ENCODE results near the gene MRPL36. TPM values are rescaled to one million over a fixed set of nuclear protein-coding genes. Genes with fewer than 3 reads are reported as not detected.
"Not testable (repeated sequence)": the region's sequence is repeated elsewhere in the genome, so short reads cannot be mapped to it uniquely, and the experiment has no call there.

Gene MRPL36
- total RNA-seq, 1 experiment from 2014 or later, result 145 TPM

- Histone ChIP-seq H3K4me2 (peak overlapping the region; percentile 89), H2AFZ (peak overlapping the region; percentile 90), H3K36me3 (ENCODE audit: low read depth) (peaks cover 44% of the 10 kb centered on the region), H3K9me3 (ENCODE audit: insufficient read depth, low read depth) (no peaks in the 10 kb centered on the region), H4K20me1 (ENCODE audit: insufficient read depth) (peaks cover 25% of the 10 kb centered on the region), H3K27me3 (ENCODE audit: insufficient read depth, low read depth) (no peaks in the 10 kb centered on the region), H3K79me2 (ENCODE audit: low read depth) (peaks cover 80% of the 10 kb centered on the region), H3F3A (ENCODE audit: insufficient read depth, low read depth) (peaks cover 13% of the 10 kb centered on the region), H3K27ac (peak overlapping the region; percentile 64), H3K4me3 (peak overlapping the region; percentile 70), H3K4me1 (replicated peaks; ENCODE audit: insufficient read depth) (peaks cover 19% of the 10 kb centered on the region), H3K9me2 (ENCODE audit: insufficient read depth) (no peaks in the 10 kb centered on the region)
- TF ChIP-seq EZH2 (IDR thresholded peaks at IDR 0.05; ENCODE audit: low read depth), result no peak
- TF ChIP-seq CTCF (conservative IDR thresholded peaks at IDR 0.05), result 0 out of 2 replicates have a peak, but pooled peaks have one; percentile 5
- intact Hi-C loops (cut with micrococcal nuclease; ENCODE audit: unreplicated experiment), result no loop called here
- no TSS peak for BruUV-seq (replicated peaks)
- ChIA-PET CTCF (interaction anchor here (0.6 kb wide), 1 partner anchor 639 kb away, joined by 3 read pairs; no protein-coding TSS in a partner anchor), POLR2A (ENCODE audit: unreplicated experiment) (interaction anchor here (0.6 kb wide), 1 partner anchor 908 kb away, joined by 4 read pairs; the partner anchor contains the start of gene TRIP13)
- peak in 1 of 2 experiments; percentile 67 for DNase-seq
These were observed 1.0 kb upstream of the MRPL36 start for GRCh38 chr5:1800472-1801221.

GRCh38 chr5:1799110-1799601, 481 bp downstream of the MRPL36 start:
- Histone ChIP-seq H3K4me1 (replicated peaks; ENCODE audit: insufficient read depth) (peaks cover 19% of the 10 kb centered on the region), H3K27ac (no peak overlapping the region), H3K4me2 (peak overlapping the region; percentile 89), H3K9me3 (ENCODE audit: insufficient read depth, low read depth) (no peaks in the 10 kb centered on the region), H3F3A (ENCODE audit: insufficient read depth, low read depth) (peaks cover 16% of the 10 kb centered on the region), H3K27me3 (ENCODE audit: insufficient read depth, low read depth) (no peaks in the 10 kb centered on the region), H3K79me2 (ENCODE audit: low read depth) (peaks cover 65% of the 10 kb centered on the region), H3K4me3 (peak overlapping the region; percentile 70), H3K9me2 (ENCODE audit: insufficient read depth) (no peaks in the 10 kb centered on the region), H2AFZ (peak overlapping the region; percentile 92), H4K20me1 (ENCODE audit: insufficient read depth) (peaks cover 21% of the 10 kb centered on the region), H3K36me3 (ENCODE audit: low read depth) (peaks cover 33% of the 10 kb centered on the region)
- POLR2A ChIA-PET (ENCODE audit: unreplicated experiment), result interaction anchor here (0.7 kb wide), 1 partner anchor 1455 kb away, joined by 5 read pairs; no protein-coding TSS in a partner anchor
- peak in 1 of 2 experiments; percentile 48 for DNase-seq
- BruUV-seq (replicated peaks), result no TSS peak
- TF ChIP-seq CTCF (conservative IDR thresholded peaks at IDR 0.05) (0 out of 2 replicates have a peak, but pooled peaks have one; percentile 19), EZH2 (IDR thresholded peaks at IDR 0.05; ENCODE audit: low read depth) (no peak)
- CTCF ChIA-PET, result interaction anchor here (0.6 kb wide), 3 partner anchors 275 to 939 kb away, joined by 3 read pairs; partner anchors contain the start of gene LPCAT1
- intact Hi-C loops (cut with micrococcal nuclease; ENCODE audit: unreplicated experiment), result no loop called here

- ChIA-PET POLR2A (ENCODE audit: unreplicated experiment) (interaction anchor here (0.7 kb wide), 1 partner anchor 1455 kb away, joined by 5 read pairs; no protein-coding TSS in a partner anchor), CTCF (interaction anchor here (0.6 kb wide), 1 partner anchor 938 kb away, joined by 3 read pairs; no protein-coding TSS in a partner anchor)
- peak overlapping the region; percentile 89 for H3K4me2 ChIP-seq
- H3K4me1 ChIP-seq (replicated peaks; ENCODE audit: insufficient read depth), result peaks cover 19% of the 10 kb centered on the region
- peaks cover 16% of the 10 kb centered on the region for H3F3A ChIP-seq (ENCODE audit: insufficient read depth, low read depth)
- DNase-seq; H3K27me3 ChIP-seq (ENCODE audit: insufficient read depth, low read depth); H3K9me2 ChIP-seq (ENCODE audit: insufficient read depth); H3K9me3 ChIP-seq (ENCODE audit: insufficient read depth, low read depth); BruUV-seq (replicated peaks); intact Hi-C loops (cut with micrococcal nuclease; ENCODE audit: unreplicated experiment); H3K27ac ChIP-seq: not testable (repeated sequence)
- peak overlapping the region; percentile 70 for H3K4me3 ChIP-seq
- peaks cover 59% of the 10 kb centered on the region for H3K79me2 ChIP-seq (ENCODE audit: low read depth)
- H3K36me3 ChIP-seq (ENCODE audit: low read depth), result peaks cover 27% of the 10 kb centered on the region
- H4K20me1 ChIP-seq (ENCODE audit: insufficient read depth), result peaks cover 15% of the 10 kb centered on the region
- H2AFZ ChIP-seq, result peak overlapping the region; percentile 92; the same call in 1 of the 2 replicates
These were observed 1.0 kb downstream of the MRPL36 start for GRCh38 chr5:1798589-1798988.
